Duodenal mucosa (tissue), 2 donors: ENCODE results near the gene SLC12A8.
"Not testable (repeated sequence)": the region's sequence is repeated elsewhere in the genome, so short reads cannot be mapped to it uniquely, and the experiment has no call there.

ENCODE experiments used
- H3K27ac ChIP-seq: one replicate; pipeline ENCODE4 v1.7.0; 2013; ENCODE audit warnings: low read depth, low read length
- H3K27me3 ChIP-seq, 2 donors: one replicate each; pipeline ENCODE4 v1.7.0; 2013; ENCODE audit warnings: low read length in 2 of 2, control low read depth in 1 of 2; ENCODE audit not compliant: insufficient read depth in 2 of 2, control insufficient read depth in 1 of 2
- H3K36me3 ChIP-seq, 2 donors: one replicate each; pipeline ENCODE4 v1.7.0; 2013; ENCODE audit warnings: low read length in 2 of 2, control low read depth in 1 of 2; ENCODE audit not compliant: insufficient read depth in 2 of 2, control insufficient read depth in 1 of 2
- H3K4me1 ChIP-seq, 2 donors: one replicate each; pipeline ENCODE4 v1.7.0; 2013; ENCODE audit warnings: low read length in 2 of 2, control low read depth in 1 of 2; ENCODE audit not compliant: insufficient read depth in 2 of 2, control insufficient read depth in 1 of 2
- H3K4me3 ChIP-seq, 2 donors: one replicate each; pipeline ENCODE4 v1.7.0; 2013; ENCODE audit warnings: low read length in 2 of 2, low read depth in 1 of 2
- H3K9ac ChIP-seq, 2 donors: one replicate each; pipeline ENCODE4 v1.7.0; 2013; ENCODE audit warnings: low read length in 2 of 2, low read depth in 1 of 2
- H3K9me3 ChIP-seq, 2 donors: one replicate each; pipeline ENCODE4 v1.7.0; 2013; ENCODE audit warnings: low read length in 2 of 2, control low read depth in 1 of 2; ENCODE audit not compliant: control insufficient read depth in 1 of 2

The SLC12A8 gene

GRCh38 chr3:125083776-125084175 lies 128.8 kb downstream of the SLC12A8 start:
- H3K9me3 ChIP-seq = no peaks in the 10 kb centered on the region
- no peaks in the 10 kb centered on the region for H3K4me1 ChIP-seq
- no peak overlapping the region for H3K4me3 ChIP-seq
- no peak overlapping the region for H3K9ac ChIP-seq
- H3K27me3 ChIP-seq = no peaks in the 10 kb centered on the region
- no peak overlapping the region for H3K27ac ChIP-seq
- H3K36me3 ChIP-seq = peaks cover 0 to 18% of the 10 kb centered on the region in 2 donors

- H3K9me3 ChIP-seq, H3K4me3 ChIP-seq, H3K27me3 ChIP-seq, H3K4me1 ChIP-seq, H3K27ac ChIP-seq, H3K9ac ChIP-seq: not testable (repeated sequence)
- H3K36me3 ChIP-seq = peaks cover 0 to 13% of the 10 kb centered on the region in 2 donors
Observed at GRCh38 chr3:125082339-125082738, 130.2 kb downstream of the SLC12A8 start.

GRCh38 chr3:125080077-125080476 lies 132.5 kb downstream of the SLC12A8 start:
- Histone ChIP-seq H3K27ac (no peak overlapping the region), H3K36me3 (peaks cover 0 to 6% of the 10 kb centered on the region in 2 donors)

GRCh38 chr3:125079675-125080045 lies 132.9 kb downstream of the SLC12A8 start:
- Histone ChIP-seq H3K4me3 (no peak overlapping the region), H3K9ac (no peak overlapping the region), H3K27ac (no peak overlapping the region), H3K4me1 (no peaks in the 10 kb centered on the region), H3K9me3 (no peaks in the 10 kb centered on the region), H3K27me3 (no peaks in the 10 kb centered on the region), H3K36me3 (peaks cover 0 to 6% of the 10 kb centered on the region in 2 donors)

More at GRCh38 chr3:125080077-125080476, 132.5 kb downstream of the SLC12A8 start:
- Histone ChIP-seq H3K4me3 (no peak overlapping the region), H3K9me3 (no peaks in the 10 kb centered on the region), H3K27me3 (no peaks in the 10 kb centered on the region), H3K4me1 (no peaks in the 10 kb centered on the region), H3K9ac (no peak overlapping the region)

- H3K9me3 ChIP-seq = no peaks in the 10 kb centered on the region
- no peak overlapping the region for H3K9ac ChIP-seq
- H3K4me1 ChIP-seq = no peaks in the 10 kb centered on the region
- H3K36me3 ChIP-seq = peaks cover 0 to 6% of the 10 kb centered on the region in 2 donors
- H3K27ac ChIP-seq = no peak overlapping the region
- no peaks in the 10 kb centered on the region for H3K27me3 ChIP-seq
- H3K4me3 ChIP-seq = no peak overlapping the region
Observed at GRCh38 chr3:125078951-125079674, 133.4 kb downstream of the SLC12A8 start.

GRCh38 chr3:125077864-125078263 lies 134.7 kb downstream of the SLC12A8 start:
- H3K9ac ChIP-seq = no peak overlapping the region
- H3K27me3 ChIP-seq = no peaks in the 10 kb centered on the region
- peaks cover 0 to 6% of the 10 kb centered on the region in 2 donors for H3K36me3 ChIP-seq
- no peaks in the 10 kb centered on the region for H3K4me1 ChIP-seq
- no peak overlapping the region for H3K27ac ChIP-seq
- no peaks in the 10 kb centered on the region for H3K9me3 ChIP-seq
- H3K4me3 ChIP-seq = no peak overlapping the region

GRCh38 chr3:125076464-125076863 lies 136.1 kb downstream of the SLC12A8 start:
- H3K27me3 ChIP-seq = no peaks in the 10 kb centered on the region
- no peaks in the 10 kb centered on the region for H3K4me1 ChIP-seq
- H3K4me3 ChIP-seq = no peak overlapping the region
- H3K9ac ChIP-seq = no peak overlapping the region
- H3K36me3 ChIP-seq = peaks cover 0 to 6% of the 10 kb centered on the region in 2 donors
- H3K9me3 ChIP-seq = no peaks in the 10 kb centered on the region
- H3K27ac ChIP-seq = no peak overlapping the region

- no peaks in the 10 kb centered on the region for H3K4me1 ChIP-seq
- H3K27me3 ChIP-seq = no peaks in the 10 kb centered on the region
- H3K4me3 ChIP-seq = no peak overlapping the region
- peaks cover 0 to 5% of the 10 kb centered on the region in 2 donors for H3K36me3 ChIP-seq
- no peaks in the 10 kb centered on the region for H3K9me3 ChIP-seq
- no peak overlapping the region for H3K9ac ChIP-seq
- no peak overlapping the region for H3K27ac ChIP-seq
Observed at GRCh38 chr3:125075738-125076137, 136.8 kb downstream of the SLC12A8 start.

GRCh38 chr3:125073390-125073905 lies 139.1 kb downstream of the SLC12A8 start:
- Histone ChIP-seq H3K27ac (no peak overlapping the region), H3K4me3 (no peak overlapping the region)

GRCh38 chr3:125072749-125073389 lies 139.7 kb downstream of the SLC12A8 start:
- no peak overlapping the region for H3K27ac ChIP-seq
- H3K27me3 ChIP-seq = no peaks in the 10 kb centered on the region
- no peak overlapping the region for H3K4me3 ChIP-seq
- H3K9ac ChIP-seq = no peak overlapping the region
- H3K9me3 ChIP-seq = no peaks in the 10 kb centered on the region
- no peaks in the 10 kb centered on the region for H3K4me1 ChIP-seq
- no peaks in the 10 kb centered on the region for H3K36me3 ChIP-seq

More at GRCh38 chr3:125073390-125073905, 139.1 kb downstream of the SLC12A8 start:
- Histone ChIP-seq H3K9me3 (no peaks in the 10 kb centered on the region), H3K9ac (no peak overlapping the region), H3K36me3 (no peaks in the 10 kb centered on the region), H3K27me3 (no peaks in the 10 kb centered on the region), H3K4me1 (no peaks in the 10 kb centered on the region)
